Measurements from ENCODE around the gene CREBBP.

Gene CREBBP

DNA sequence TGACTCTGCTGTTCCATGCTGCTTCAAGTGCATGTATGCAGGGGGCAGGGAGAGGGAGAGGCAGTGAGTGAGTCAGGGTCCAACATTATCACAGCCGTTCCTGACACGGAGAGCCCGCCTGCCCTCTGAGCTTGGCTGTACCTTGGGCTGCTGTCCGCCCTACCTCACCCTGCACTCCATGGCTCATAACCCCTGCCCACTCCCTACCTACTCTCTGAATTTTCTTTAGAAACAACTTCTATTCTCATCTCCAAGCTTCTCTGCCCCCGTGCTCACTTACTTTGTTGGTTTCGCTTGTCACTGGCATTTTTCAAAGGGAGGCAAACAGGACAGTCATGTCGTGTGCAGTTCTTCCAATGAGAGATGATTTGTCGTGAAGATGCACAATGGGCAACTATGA, 88.8 kb downstream of the CREBBP start:
- DNase-seq, result no peak

DNA sequence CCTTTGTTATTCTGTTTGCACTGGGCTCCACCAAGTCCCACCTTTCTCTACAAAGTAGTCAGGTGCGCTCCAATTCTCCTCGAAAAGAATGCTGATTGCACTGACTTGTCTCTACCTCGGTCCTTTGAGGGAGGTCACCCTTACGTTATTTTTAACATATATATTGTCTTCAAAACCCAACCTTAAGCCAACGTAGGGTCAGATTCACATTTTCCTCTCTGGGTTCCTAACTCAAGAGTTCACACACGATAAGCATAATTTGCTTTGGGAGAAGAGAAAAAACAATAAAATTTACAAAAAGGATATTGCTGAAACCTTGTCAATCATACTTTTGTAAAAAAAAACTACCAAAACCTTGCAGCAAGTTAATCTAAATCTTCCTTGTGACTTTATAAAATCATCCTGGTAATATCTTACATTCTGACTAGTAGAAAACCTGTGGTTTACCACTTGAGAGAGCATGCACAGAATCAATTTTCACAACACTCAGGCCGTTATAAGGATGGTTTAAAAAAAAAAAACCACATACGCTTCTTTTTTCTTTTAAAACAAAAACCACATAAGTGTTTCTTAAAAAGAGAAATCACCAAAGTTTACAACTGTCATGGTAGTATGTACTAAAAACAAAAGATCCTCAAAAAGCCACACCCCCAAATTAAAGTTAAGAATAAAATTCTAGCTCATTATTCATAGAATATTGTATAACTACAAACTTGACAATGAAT, 91.0 kb downstream of the CREBBP start:
- no peak for DNase-seq

DNA sequence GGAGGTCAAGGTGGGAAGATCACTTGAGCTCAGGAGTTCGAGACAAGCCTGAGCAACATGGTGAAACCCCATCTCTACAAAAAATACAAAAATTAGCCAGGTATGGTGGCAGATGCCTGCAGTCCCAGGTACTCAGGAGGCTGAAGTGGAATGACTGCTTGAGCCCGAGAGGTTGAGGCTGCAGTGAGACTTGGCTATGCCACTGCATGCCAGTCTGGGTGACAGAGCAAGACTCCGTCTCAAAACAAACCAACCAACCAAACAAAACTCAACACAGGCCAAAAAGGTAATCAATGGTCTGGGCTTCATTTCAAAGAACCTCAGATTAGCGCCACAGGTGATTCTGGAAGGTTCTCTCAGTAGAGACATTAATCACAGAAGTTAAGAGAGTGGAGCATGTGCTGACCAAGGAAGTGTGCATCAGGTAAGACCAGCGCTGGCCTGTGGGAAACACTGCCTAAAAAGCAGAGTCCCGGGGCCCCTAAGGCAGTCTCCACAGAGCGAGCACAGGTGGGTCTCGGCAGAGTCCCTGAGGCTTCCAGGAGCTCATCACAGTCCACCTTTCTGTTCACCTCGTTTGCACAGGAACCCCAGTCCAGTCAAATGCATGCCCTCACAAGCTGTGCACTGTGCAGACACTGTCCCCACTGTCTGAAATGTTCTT, 91.7 kb downstream of the CREBBP start:
- DNase-seq, result no peak

DNA sequence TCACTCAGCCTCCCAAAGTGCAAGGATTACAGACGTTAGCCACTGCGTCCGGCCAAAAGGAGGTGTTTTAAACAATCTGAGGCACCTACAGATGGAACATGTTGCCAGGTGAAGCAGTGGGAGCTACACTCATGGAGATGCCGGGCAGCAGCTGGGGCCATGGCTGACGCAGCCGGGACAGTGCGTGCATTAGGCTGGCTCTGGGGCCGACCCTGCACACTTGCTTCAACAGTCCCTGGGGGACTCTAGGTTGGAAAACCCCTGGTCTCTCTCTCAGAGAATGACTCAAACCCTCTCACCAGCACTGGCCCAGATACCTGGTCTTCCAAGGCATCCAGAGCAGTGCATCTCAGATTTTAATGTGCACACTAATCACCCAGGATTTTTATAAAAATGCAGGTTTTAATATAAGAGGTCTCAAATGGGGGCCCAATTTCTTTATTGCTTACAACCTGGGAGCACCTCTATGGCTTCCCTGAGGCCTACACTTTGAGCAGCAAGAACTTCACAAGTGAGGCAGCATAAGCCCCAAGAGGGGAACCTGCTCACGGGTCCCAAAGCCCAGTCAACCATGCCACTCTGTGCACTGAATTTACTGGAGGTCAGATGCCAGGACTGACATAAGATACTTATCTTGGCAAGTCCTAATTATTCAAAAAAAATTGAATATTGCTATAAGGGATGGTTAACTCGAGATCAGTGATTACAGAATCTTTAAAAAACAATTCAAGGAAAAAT, 92.4 kb downstream of the CREBBP start:
- DNase-seq, result no peak

DNA sequence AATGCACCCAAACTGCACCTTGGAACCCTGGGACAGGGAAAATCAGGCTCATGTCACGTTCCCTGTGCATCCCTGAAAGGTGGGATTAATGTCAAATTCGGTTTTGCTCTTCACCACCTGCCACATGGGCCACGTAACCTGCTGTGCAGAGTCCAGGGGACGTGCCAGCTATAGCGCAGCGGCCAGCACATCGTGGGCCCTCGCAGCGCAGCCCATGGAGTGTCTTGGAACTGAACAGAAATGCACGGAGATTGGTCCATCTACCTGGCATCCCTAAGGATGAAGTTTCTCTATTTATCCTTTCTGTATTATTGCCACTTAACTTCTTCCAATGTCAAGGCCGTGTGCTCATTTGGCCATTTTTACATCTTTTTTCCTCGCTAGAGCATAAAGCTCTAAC, 95.1 kb downstream of the CREBBP start:
- DNase-seq, result no peak

DNA sequence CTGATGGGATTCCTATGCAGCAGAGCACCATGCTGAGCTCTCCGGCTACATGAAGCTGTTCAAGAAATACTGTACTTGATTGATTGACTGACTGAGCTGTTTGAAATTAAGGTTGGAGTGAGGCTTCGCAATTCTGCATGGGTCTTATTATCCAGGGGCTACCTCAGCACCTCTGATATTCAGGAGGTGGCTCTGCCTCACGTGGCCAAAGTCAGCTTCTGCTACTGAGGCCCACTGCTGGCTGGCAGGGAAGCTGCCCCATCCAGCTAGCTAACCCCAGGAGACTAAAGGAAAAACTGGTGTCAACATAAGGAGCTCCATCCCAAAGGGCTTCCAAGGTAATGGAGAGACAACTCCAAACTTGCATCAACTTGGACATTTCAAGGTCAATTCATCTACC, 97.0 kb downstream of the CREBBP start:
- no peak for DNase-seq

DNA sequence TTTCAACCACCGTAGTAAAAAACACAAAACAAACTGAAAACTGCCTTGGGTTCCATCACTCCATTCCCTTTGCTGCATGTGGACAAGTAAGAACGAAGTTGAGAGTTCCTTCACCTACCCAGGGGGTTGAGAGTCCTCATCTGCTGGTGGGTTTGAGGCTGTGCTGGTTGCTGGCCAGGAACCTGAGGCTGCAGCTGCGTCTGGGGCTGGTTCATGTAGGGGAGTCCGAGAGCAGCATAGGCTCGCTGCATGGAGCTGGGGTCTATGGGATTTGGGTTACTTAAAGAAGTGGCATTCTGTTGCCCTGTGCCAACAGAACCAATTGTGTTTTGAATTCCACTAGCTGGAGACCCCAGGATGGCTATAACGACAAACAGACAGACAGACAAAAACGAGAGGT, 97.9 kb downstream of the CREBBP start:
- DNase-seq, result no peak

DNA sequence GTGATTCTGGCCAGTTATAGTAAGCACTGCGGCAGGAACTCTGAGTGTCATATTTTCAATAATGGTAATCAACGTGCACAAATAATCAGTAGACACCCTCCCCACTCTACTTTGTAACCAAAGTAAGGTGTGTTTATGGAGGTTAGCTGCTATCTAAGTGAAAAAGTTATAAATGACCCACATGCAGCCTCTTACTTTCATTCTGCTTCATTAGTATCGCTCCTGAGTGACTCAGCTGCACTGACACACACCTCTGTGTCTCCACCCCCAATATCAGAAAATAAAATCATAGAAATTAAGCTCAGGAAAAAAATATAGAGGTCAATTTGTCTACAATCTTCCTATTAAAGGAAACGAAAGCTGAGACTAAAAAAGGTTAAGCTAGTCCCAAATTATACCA, 99.1 kb downstream of the CREBBP start:
- DNase-seq, result no peak

DNA sequence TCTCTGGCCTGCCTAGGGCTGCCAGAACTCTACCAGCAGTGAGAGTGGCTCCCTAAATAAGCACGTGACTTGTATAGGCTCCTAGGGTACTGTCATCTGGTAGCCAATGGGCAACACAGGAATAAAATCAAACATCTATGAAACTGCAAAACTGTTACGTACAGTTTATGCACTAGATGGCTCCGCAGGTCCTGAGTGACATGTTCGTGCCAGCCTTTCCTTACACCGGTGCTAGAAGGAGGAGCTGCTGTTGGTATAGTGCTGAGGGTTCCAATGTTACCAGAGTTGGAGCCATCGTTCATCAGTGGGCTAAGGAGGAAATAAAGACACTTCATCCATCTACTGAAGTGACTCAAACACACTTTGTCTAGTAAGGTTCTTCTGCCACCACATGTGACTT, 99.9 kb downstream of the CREBBP start:
- DNase-seq, result no peak

DNA sequence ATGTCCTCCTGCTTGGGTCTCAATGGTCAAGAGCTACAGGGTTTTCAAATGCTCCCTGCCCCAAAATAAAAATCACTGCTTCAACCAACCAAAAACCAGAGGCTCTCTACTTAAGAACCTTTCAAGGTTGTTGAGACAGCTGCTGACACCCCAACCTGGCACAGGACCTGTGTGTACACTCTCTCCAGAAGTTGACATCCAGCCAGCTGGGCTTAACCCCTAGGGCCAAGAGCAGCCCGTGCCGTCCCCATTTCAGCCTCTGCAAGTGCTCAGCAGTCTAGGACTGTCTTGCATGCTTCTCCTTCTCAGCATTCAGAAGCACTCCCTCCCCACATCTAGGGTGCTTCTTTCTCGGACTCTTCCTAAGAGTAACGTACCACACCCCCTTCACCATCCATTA, 104.2 kb downstream of the CREBBP start:
- no peak for DNase-seq

DNA sequence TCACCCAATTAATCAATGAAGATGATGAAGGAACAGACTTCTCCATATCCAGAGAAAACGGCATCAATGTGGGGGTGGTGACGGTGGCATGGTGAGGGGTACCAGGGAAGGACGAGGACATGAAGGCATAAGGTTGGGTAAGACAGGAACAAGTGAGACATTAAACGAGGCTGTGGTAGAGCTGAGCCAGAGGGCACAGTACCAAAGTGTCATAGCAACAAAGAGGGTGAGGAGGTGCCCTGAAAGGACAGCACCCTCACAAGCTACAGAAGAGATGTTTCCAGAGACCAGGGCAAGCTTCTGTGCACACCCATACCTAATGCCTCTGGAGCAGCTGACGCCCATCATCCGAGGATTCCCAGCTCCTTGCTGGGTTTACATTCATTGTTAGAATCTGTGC, 105.7 kb downstream of the CREBBP start:
- DNase-seq, result no peak

DNA sequence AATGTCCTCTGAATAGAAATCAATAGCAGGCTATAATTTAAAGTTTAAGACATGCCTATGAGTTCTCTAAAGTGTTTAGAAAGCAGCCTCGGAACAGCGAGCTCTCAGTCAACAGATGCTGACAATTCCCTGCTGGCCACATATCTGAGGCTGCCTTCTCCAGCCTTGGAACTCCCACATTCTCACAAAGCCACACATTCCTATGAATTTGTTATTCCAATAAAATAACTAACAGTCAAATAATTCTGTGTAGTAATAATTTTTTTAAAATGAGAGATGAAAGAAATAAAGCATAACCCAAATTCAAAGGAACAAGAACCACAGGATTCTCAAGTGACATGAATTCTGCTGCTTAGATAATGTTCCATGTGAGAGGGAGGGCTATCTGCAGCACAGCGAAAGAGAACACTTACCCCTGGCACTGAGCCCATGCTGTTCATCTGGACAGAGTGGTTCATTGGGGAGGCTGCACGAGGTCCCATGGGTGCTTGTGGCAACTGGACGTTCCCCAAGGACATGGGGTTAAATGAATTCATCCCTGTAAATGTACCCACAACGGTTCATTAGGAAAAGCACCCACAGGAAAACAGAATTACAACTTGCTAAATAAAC, 106.3 kb downstream of the CREBBP start:
- peak; percentile 5 for DNase-seq

DNA sequence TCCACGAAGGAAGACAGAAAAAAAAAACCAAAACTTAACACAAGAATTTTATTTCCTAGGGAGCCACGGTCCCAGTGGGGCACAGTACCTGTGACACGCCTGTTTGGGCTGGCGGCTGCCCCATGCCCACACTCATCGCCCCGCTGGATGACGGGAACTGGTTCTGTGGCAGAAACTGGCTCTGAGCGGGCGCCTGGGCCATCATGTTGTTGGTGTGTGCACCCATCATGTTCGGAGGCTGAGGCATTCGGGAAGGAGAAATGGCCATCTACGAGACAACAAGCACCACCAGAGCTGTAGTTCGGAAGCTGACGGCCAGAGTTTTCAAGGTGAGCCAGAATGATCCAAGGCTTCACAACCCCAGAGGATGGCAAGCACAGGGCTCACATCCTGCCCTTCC, 106.8 kb downstream of the CREBBP start:
- no peak for DNase-seq

DNA sequence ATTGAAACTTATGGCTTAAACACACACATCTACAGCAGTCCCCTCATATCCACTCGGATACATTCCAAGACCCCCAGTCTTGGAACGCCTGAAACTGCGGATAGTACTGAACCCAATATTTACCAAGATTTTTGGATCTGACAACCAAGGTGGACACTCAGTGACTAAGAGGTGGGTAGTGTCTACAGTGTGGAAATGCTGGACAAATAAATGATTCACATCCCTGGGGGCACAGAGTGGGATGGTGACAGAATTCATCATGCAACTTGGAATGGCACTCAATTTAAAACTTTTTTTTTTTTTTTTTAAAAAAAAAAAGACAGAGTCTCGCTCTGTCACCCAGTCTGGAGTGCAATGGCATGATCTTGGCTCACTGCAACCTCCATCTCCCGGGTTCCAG, 109.0 kb downstream of the CREBBP start:
- no peak for DNase-seq

DNA sequence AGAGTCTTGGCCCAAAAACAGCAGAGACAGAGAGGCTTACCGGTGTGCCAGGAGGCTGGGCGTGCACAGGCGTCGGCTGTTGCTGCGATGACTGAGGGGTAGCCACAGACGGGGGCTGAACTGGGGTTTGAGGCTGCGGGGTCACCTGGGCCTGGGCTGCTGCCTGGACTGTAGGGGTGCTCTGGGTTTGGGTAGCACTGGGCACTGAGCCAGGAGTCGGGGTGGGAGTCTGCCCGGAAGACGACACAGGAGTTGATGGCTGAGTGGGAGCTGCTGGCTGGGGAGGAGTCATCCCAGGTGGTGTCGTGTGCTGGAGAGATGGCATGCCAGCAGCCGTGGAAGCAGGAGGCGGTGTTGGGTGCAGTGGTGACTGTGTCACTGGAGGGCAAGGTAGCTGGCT, 110.0 kb downstream of the CREBBP start:
- DNase-seq, result no peak

DNA sequence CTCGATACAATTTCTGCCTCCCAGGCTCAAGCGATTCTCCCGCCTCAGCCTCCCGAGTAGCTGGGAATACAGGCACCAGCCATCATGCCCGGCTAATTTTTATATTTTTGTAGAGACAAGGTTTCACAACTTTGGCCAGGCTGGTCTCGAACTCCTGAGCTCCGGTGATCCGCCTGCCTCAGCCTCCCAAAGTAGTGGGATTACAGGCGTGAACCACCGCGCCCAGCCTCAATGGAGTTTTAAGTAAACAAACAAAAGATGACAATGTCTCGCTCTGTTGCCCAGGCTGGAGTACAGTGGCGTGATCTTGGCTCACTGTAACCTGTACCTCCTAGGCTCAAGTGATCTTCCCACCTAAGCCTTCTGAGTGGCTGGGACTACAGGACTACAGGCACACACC, 110.6 kb downstream of the CREBBP start:
- no peak for DNase-seq

DNA sequence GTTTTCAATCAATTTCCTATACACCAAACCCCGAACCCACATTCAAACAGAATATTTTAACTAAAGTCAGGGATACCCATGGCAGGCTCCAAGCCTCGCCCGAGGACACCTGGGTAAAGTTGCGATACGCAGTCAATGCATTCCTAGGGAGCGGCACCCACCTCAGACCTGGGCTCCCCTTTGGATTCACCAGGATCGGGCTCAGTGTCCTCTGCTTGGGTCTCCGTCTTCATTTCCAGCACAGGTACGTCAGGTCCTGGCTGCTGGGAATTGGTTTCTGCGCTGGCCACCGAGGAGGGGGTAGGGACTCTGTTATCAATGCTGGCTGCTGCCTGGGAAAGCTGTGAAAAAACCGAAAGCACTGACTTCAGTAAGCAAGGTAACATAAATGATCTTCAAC, 111.5 kb downstream of the CREBBP start:
- no peak for DNase-seq

DNA sequence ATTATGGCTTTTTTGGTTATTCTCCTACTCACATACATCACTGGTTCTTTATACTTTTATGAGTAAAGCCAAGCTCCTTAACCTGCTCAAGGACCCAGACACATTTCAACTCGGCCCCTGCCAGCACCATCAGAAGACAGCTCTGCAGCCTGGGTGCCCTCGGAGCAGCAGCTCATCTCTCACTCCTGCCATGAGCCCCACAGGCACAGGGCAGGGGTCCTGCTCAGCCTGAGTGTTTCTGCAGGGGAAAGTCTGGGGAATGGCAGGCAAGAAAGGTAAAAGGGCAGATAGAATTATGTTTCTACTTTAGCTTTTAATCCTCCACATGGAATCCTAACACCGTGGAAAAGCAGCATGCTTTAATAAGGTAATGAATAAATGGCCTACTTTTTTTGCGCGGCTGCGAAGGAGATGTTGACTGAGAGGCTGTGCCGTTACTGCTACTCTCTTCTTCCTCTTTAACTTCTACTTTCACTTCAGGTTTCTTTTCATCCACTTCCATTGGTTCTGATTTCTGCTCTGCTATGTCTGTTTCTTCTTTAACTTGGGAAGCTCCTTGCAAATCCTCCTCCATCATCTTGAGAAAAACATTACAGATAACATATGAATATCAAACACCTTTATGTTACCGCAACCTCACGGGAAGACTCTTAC, 113.1 kb downstream of the CREBBP start:
- no peak for DNase-seq

DNA sequence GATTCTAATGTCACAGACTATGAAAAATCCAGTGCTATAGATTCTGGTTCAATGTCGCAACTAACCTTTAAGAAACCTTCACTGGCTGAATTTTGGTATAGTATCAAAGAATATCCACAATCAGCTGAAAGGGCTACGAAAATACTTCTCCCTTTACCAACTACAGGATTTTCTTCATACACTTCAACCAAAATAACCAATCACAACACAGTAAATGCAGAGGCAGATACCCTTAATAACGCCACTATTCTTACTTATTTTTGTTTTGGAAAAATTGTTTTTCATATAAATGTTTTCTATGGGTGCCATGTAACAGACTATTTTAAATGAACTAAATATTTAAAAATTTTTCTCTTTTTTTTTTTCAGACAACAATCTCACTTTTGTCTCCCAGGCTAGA, 114.3 kb downstream of the CREBBP start:
- no peak for DNase-seq

DNA sequence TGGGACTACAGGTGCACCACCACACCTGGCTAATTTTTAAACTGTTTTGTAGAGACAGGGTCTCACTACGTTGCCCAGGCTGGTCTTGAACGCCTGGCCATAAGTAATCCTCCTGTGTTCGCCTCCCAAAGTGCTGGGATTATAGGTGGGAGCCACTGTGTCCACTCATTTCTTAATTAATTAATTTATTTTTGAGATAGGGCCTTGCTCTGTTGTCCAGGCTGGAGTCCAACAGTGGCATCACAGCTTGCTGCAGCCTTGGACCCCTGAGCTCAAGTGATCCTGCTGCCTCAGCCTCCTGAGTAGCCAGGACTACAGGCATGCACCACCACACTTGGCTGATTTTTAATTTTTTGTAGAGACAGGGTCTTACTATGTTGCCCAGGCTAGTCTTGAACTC, 116.1 kb downstream of the CREBBP start:
- no peak for DNase-seq

DNA sequence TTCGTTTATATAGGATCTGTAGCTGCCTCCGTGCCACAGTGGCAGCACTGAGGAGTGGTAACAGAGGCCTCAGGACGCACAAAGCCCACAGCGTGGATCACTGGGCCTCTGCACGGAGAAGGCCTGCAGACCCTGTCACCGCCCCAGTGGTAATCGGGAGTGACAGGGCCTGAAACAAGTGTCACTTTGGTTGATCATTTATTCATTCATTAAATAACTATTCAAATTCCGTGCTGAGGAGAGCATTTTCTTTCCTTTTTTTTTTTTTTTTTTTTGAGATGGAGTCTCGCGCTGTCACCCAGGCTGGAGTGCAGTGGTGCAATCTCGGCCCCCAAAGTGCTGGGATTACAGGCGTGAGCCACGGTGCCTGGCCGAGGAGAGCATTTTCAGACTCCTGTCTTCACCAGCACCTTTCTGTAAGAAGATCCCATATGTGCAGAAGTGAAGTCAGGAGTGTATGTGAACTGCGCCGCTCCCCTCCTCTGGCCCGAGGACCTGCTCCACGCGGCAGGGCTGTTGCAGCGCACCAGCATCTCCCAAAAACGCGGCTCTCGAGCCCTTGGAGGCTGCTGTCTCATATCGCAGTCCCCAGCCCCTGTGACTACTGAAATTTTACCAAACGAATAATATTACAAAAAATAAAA, 118.3 kb downstream of the CREBBP start:
- no peak for DNase-seq

DNA sequence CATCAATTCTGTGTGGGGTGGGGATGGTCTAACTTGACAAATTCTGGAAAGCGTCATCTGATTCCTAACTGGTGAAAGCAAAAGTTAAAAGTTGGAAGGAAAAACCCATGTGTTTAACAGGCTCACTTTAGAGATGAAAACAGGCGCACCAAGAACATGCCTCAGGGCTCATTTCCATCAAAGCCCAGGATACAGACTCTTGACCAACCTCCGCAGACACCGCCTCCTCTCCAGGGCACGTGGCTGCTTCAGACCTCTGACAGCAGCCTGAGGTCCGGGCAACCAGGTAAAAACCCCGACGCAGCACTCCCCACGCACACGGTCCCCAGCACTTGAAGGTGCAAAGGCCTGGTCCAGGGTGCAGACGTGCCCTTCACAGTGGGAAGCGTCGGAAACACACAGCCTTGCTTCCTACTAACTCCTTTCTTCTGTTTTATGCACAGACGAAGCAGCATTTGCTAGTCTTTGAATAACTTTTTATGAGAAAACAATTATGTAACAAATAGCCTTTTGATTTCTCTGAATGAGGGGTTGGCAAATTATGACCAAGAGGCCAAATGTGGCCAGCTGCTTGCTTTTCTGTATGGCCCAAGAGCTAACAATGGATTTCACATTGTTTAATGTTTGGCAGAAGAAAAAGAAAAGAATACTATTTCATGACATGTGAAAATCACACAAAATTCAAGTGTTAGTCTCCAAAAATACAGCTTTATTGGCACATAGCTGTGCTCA, 119.0 kb downstream of the CREBBP start:
- DNase-seq, result no peak

All from NCI-H1436 (cell line).